B cell (primary cell): Measurements from ENCODE around the gene ELFN1.

ENCODE experiments used
- EZH2 ChIP-seq: IDR thresholded peaks from 2 replicates; pipeline ENCODE4 v1.6.1; 2012; ENCODE audit warnings: borderline replicate concordance, low read depth, mild to moderate bottlenecking, moderate library complexity, low read length; ENCODE audit not compliant: insufficient read depth, poor library complexity, severe bottlenecking
- TF ChIP-seq, protein P1 (sequence below): fragments of 200-600 bp; IDR thresholded peaks from one replicate; pipeline ENCODE4 v1.8.0; 2022; ENCODE audit warnings: antibody characterized with exemption, mild to moderate bottlenecking

DNA sequence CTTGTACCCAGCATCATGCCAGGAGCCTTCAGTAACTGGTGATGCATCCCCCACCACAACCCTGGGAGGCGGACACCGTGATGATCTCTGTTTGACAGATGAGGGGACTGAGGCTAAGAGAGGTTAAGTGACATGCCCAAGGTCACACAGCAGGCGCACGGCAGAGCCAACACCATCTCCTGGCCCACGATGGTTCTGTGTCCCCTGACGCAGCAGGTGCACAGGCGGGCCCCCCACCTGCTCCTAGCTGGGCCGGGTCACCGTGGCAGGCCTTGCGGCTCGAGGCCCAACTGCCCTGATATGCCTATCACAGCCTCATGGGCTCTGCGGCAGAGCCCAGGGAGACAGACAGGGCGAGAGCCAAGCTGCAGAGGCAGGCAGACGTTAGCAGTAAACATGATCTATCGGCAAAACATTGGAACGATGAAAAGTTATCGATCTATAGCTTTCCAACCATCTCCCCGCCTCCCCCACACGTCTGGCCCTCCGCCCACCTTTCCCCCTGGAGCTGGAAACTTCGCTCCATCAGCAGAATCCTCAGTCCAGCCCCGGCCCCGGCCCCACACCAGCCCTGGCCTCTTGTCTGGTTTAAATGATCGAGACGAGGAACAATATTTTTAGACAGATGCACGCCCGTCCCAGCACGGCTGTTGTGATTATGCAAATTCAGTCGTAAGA lies 65.9 kb downstream of the ELFN1 start:
- TF ChIP-seq, protein P1, sequence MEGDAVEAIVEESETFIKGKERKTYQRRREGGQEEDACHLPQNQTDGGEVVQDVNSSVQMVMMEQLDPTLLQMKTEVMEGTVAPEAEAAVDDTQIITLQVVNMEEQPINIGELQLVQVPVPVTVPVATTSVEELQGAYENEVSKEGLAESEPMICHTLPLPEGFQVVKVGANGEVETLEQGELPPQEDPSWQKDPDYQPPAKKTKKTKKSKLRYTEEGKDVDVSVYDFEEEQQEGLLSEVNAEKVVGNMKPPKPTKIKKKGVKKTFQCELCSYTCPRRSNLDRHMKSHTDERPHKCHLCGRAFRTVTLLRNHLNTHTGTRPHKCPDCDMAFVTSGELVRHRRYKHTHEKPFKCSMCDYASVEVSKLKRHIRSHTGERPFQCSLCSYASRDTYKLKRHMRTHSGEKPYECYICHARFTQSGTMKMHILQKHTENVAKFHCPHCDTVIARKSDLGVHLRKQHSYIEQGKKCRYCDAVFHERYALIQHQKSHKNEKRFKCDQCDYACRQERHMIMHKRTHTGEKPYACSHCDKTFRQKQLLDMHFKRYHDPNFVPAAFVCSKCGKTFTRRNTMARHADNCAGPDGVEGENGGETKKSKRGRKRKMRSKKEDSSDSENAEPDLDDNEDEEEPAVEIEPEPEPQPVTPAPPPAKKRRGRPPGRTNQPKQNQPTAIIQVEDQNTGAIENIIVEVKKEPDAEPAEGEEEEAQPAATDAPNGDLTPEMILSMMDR: no peak
- no peak for TF ChIP-seq EZH2
